Kidney epithelial cell (primary cell): ENCODE measurements around the gene ZNF8. TPM values are rescaled to one million over a fixed set of nuclear protein-coding genes. Genes with fewer than 3 reads are reported as not detected.

Source experiments
- DNase-seq: peaks from one replicate; pipeline ENCODE4 v3.0.0-alpha.2; 2010; ENCODE audit warnings: low read depth
- H3K27me3 ChIP-seq: 2 replicates; pipeline ENCODE4 v1.6.0; 2011; ENCODE audit warnings: low read length; ENCODE audit not compliant: control insufficient read depth, insufficient read depth
- H3K36me3 ChIP-seq: 2 replicates; pipeline ENCODE4 v1.5.1; 2011; ENCODE audit warnings: low read length; ENCODE audit not compliant: control insufficient read depth, insufficient read depth
- H3K4me3 ChIP-seq: 2 replicates; pipeline ENCODE4 v1.5.1; 2011; ENCODE audit warnings: low read depth, mild to moderate bottlenecking, control low read depth, low read length
- CTCF ChIP-seq: IDR thresholded peaks from 2 replicates; pipeline ENCODE4 v1.5.1; 2011; ENCODE audit warnings: mild to moderate bottlenecking, moderate library complexity, low read length, control low read depth, inconsistent platforms; ENCODE audit not compliant: insufficient read depth, poor library complexity, severe bottlenecking
- total RNA-seq: library from RNA; depleted of rRNA; stranded (reverse); fragments of >200 nt; gene quantifications from 2 replicates; pipeline ENCODE4 v1.2.3, GENCODE V29; 2015

Gene ZNF8
- total RNA-seq, 1 donor from 2014 or later = 7.1 TPM

- H3K4me3 ChIP-seq = no peak overlapping the region
- TF ChIP-seq CTCF = no peak
- DNase-seq = no peak
- H3K36me3 ChIP-seq = no peaks in the 10 kb centered on the region
- H3K27me3 ChIP-seq = no peaks in the 10 kb centered on the region
These were observed 46.7 kb downstream of the ZNF8 start for GRCh38 chr19:58325311-58326022.

DNA sequence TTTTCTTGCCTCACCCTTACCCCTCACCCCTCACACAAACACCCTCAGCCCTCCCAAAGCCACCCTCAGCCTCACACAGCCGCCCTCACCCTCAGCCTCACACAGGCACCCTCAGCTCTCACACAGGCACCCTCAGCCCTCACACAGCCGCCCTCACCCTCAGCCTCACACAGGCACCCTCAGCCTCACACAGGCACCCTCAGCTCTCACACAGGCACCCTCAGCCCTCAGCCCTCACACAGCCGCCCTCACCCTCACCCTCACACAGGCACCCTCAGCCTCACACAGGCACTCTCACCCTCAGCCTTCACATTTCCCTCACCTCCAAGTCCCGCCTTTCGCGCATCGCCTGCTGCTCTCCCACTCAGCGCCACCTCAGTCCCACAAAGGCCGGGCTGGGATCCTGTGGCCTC lies 47.8 kb downstream of the ZNF8 start:
- DNase-seq = no peak
- H3K27me3 ChIP-seq = no peaks in the 10 kb centered on the region
- H3K36me3 ChIP-seq = no peaks in the 10 kb centered on the region
- H3K4me3 ChIP-seq = peak overlapping the region; percentile 64
- no peak for TF ChIP-seq CTCF

GRCh38 chr19:58326914-58327726 lies 48.4 kb downstream of the ZNF8 start, which contains the start of gene ZSCAN22:
Gene ZSCAN22, plus strand, starts transcription at chr19:58326994. Its CDS starts 7,809 bp downstream, at chr19:58334803.
- TF ChIP-seq CTCF = no peak
- H3K4me3 ChIP-seq = peak within 1 kb of the TSS; percentile 64
- peak; percentile 87 for DNase-seq
- no peaks in the 10 kb centered on the region for H3K36me3 ChIP-seq
- no peaks in the 10 kb centered on the region for H3K27me3 ChIP-seq

DNA sequence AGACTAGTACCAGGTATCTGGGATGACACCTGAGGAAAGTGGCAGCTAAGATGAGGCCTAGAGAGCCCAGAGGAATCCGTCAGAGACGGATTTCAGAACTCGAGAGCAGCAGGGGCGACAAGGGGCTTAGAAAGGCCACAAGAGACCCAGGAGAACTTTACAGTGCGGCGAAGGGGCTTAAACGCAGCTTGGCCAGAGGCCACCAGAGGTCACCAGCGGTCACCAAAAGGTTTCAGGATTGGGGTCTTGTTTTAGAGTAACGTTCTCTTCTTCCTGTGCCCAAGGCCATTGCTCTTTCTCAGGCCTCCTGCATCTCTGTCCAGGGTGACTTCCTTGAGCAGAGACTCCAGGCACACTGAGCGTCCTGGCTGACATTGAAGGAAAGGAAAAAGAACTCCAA lies 50.2 kb downstream of the ZNF8 start:
- no peak overlapping the region for H3K4me3 ChIP-seq
- H3K27me3 ChIP-seq = no peaks in the 10 kb centered on the region
- no peak for TF ChIP-seq CTCF
- DNase-seq = no peak
- H3K36me3 ChIP-seq = no peaks in the 10 kb centered on the region

- DNase-seq = no peak
- Histone ChIP-seq H3K27me3 (no peaks in the 10 kb centered on the region), H3K36me3 (no peaks in the 10 kb centered on the region), H3K4me3 (no peak overlapping the region)
- no peak for TF ChIP-seq CTCF
These were observed 51.7 kb downstream of the ZNF8 start for GRCh38 chr19:58330458-58330857.
